H9 (cell line): Measurements from ENCODE around the gene CENPB. TPM values are rescaled to one million over a fixed set of nuclear protein-coding genes. Genes with fewer than 3 reads are reported as not detected.

Source experiments
- DNase-seq: peaks from one replicate; pipeline ENCODE4 v3.0.0-alpha.2; 2017
- H2AFZ ChIP-seq: one replicate; pipeline ENCODE4 v1.6.1; 2013; ENCODE audit warnings: mild to moderate bottlenecking, low read length, control low read depth, moderate library complexity
- H2AK5ac ChIP-seq: 2 replicates; pipeline ENCODE4 v1.6.1; 2013; ENCODE audit warnings: low read length, control low read depth, mixed read lengths; ENCODE audit not compliant: insufficient read length
- H2BK120ac ChIP-seq: one replicate; pipeline ENCODE4 v1.6.1; 2013; ENCODE audit warnings: low read depth, mild to moderate bottlenecking, low read length, control low read depth, inconsistent platforms; ENCODE audit not compliant: poor library complexity, severe bottlenecking
- H2BK12ac ChIP-seq: 2 replicates; pipeline ENCODE4 v1.6.1; 2013; ENCODE audit warnings: low read length, control low read depth, mixed read lengths, low read depth; ENCODE audit not compliant: insufficient read length
- H2BK15ac ChIP-seq: 2 replicates; pipeline ENCODE4 v1.6.1; 2013; ENCODE audit warnings: low read depth, low read length, control low read depth
- H2BK20ac ChIP-seq: one replicate; pipeline ENCODE4 v1.6.1; 2013; ENCODE audit warnings: low read depth, mild to moderate bottlenecking, low read length, control low read depth, inconsistent platforms; ENCODE audit not compliant: poor library complexity, severe bottlenecking
- H2BK5ac ChIP-seq: 2 replicates; pipeline ENCODE4 v1.6.1; 2013; ENCODE audit warnings: low read length, control low read depth, mixed read lengths; ENCODE audit not compliant: insufficient read length
- H3K14ac ChIP-seq: 2 replicates; pipeline ENCODE4 v1.6.1; 2013; ENCODE audit warnings: low read length, control low read depth; ENCODE audit not compliant: insufficient read depth
- H3K18ac ChIP-seq: 2 replicates; pipeline ENCODE4 v1.6.1; 2013; ENCODE audit warnings: low read depth, mild to moderate bottlenecking, mixed read lengths, low read length, control low read depth; ENCODE audit not compliant: insufficient read length
- H3K23ac ChIP-seq: 2 replicates; pipeline ENCODE4 v1.6.1; 2013; ENCODE audit warnings: low read length, control low read depth, mixed read lengths, low read depth; ENCODE audit not compliant: insufficient read length
- H3K23me2 ChIP-seq: 2 replicates; pipeline ENCODE4 v1.6.1; 2013; ENCODE audit warnings: low read depth, mild to moderate bottlenecking, mixed read lengths, low read length, control low read depth; ENCODE audit not compliant: insufficient read length, poor library complexity, severe bottlenecking
- H3K27ac ChIP-seq: 2 replicates; pipeline ENCODE4 v1.5.1; 2013; ENCODE audit warnings: low read length, control low read depth, mixed read lengths, low read depth; ENCODE audit not compliant: insufficient read length
- H3K27me3 ChIP-seq: 2 replicates; pipeline ENCODE4 v1.6.1; 2013; ENCODE audit warnings: low read length, control low read depth, inconsistent platforms; ENCODE audit not compliant: insufficient read depth
- H3K4ac ChIP-seq: 2 replicates; pipeline ENCODE4 v1.6.1; 2013; ENCODE audit warnings: low read depth, mild to moderate bottlenecking, control low read depth, inconsistent platforms, low read length, moderate library complexity
- H3K4me1 ChIP-seq: 2 replicates; pipeline ENCODE4 v1.6.1; 2013; ENCODE audit warnings: low read length, control low read depth, inconsistent platforms; ENCODE audit not compliant: insufficient read depth
- H3K4me2 ChIP-seq: 2 replicates; pipeline ENCODE4 v1.6.1; 2013; ENCODE audit warnings: low read length, control low read depth, mixed read lengths; ENCODE audit not compliant: insufficient read length, insufficient read depth
- H3K56ac ChIP-seq: 2 replicates; pipeline ENCODE4 v1.6.1; 2013; ENCODE audit warnings: low read depth, mild to moderate bottlenecking, mixed read lengths, low read length, control low read depth; ENCODE audit not compliant: insufficient read length
- H3K79me1 ChIP-seq: 2 replicates; pipeline ENCODE4 v1.6.1; 2013; ENCODE audit warnings: low read depth, mild to moderate bottlenecking, moderate library complexity, low read length, control low read depth, inconsistent platforms; ENCODE audit not compliant: insufficient read depth, poor library complexity, severe bottlenecking
- H3K79me2 ChIP-seq: 2 replicates; pipeline ENCODE4 v1.6.1; 2013; ENCODE audit warnings: low read length, control low read depth, inconsistent platforms; ENCODE audit not compliant: insufficient read depth
- H3K9ac ChIP-seq: 2 replicates; pipeline ENCODE4 v1.6.1; 2013; ENCODE audit warnings: low read length, control low read depth, mixed read lengths; ENCODE audit not compliant: insufficient read length; ENCODE audit errors: extremely low read depth
- H3K9me3 ChIP-seq: one replicate; pipeline ENCODE4 v1.6.1; 2013; ENCODE audit warnings: low read depth, low read length, inconsistent platforms; ENCODE audit not compliant: control insufficient read depth
- H3T11ph ChIP-seq: one replicate; pipeline ENCODE4 v1.6.1; 2013; ENCODE audit warnings: mild to moderate bottlenecking, low read length, control low read depth, inconsistent platforms
- H4K20me1 ChIP-seq: one replicate; pipeline ENCODE4 v1.6.1; 2013; ENCODE audit not compliant: control insufficient read depth, insufficient read length, insufficient read depth
- H4K5ac ChIP-seq: 2 replicates; pipeline ENCODE4 v1.6.1; 2013; ENCODE audit warnings: low read depth, mild to moderate bottlenecking, mixed read lengths, low read length, control low read depth; ENCODE audit not compliant: insufficient read length
- H4K8ac ChIP-seq: replicated peaks from 2 replicates; pipeline ENCODE4 v1.6.1; 2013; ENCODE audit warnings: low read length, control low read depth, mixed read lengths, low read depth; ENCODE audit not compliant: insufficient read length
- H4K91ac ChIP-seq: 2 replicates; pipeline ENCODE4 v1.6.1; 2013; ENCODE audit warnings: low read depth, mild to moderate bottlenecking, moderate library complexity, mixed read lengths, low read length, control low read depth; ENCODE audit not compliant: insufficient read length
- H3K27ac Mint-ChIP-seq, 3 experiments: 2 replicates in 2 of 3; 3 replicates in 1 of 3; pipeline ENCODE4 v1.8.0; 2020 to 2021; ENCODE audit warnings: mixed read lengths in 3 of 3, mild to moderate bottlenecking in 1 of 3, moderate library complexity in 1 of 3
- H3K27me3 Mint-ChIP-seq: 2 replicates; pipeline ENCODE4 v1.8.0; 2021; ENCODE audit warnings: low read depth, mild to moderate bottlenecking, moderate library complexity, mixed read lengths
- H3K36me3 Mint-ChIP-seq, 3 experiments: 2 replicates in 2 of 3; 3 replicates in 1 of 3; pipeline ENCODE4 v1.8.0; 2020 to 2021; ENCODE audit warnings: low read depth in 3 of 3, mixed read lengths in 3 of 3; ENCODE audit not compliant: insufficient read depth in 1 of 3
- H3K4me1 Mint-ChIP-seq, 2 experiments: 2 replicates each; pipeline ENCODE4 v1.8.0; 2020; ENCODE audit warnings: mixed read lengths in 2 of 2
- H3K4me3 Mint-ChIP-seq, 2 experiments: 2 replicates in 1 of 2; 3 replicates in 1 of 2; pipeline ENCODE4 v1.8.0; 2020 to 2021; ENCODE audit warnings: mild to moderate bottlenecking in 2 of 2, mixed read lengths in 2 of 2, moderate library complexity in 1 of 2
- H3K9me3 Mint-ChIP-seq, 2 experiments: 2 replicates in 1 of 2; 3 replicates in 1 of 2; pipeline ENCODE4 v1.8.0; 2020; ENCODE audit warnings: mild to moderate bottlenecking in 2 of 2, mixed read lengths in 2 of 2, moderate library complexity in 1 of 2
- WGBS: extraction: QIAGEN DNeasy Blood & Tissue Kit; methylation state at CpG from one replicate; pipeline ENCODE4 v1.1.7; 2013; ENCODE audit warnings: missing lambda C conversion rate, low lambda C conversion rate, mixed read lengths; ENCODE audit not compliant: insufficient read length; ENCODE audit errors: extremely low coverage; 5-methylcytosine and 5-hydroxymethylcytosine counted together
- total RNA-seq: library from RNA; stranded (reverse); gene quantifications from 2 replicates; pipeline ENCODE4 v1.2.1, GENCODE V29; 2021
- TF ChIP-seq, protein P1 (sequence below): fragments of 200-600 bp; sonication (generic); conservative IDR thresholded peaks from 3 replicates; pipeline ENCODE4 v1.8.0; 2021; ENCODE audit warnings: antibody characterized with exemption, mild to moderate bottlenecking

CENPB gene
- total RNA-seq, 1 experiment from 2014 or later = 63.1 TPM

DNA sequence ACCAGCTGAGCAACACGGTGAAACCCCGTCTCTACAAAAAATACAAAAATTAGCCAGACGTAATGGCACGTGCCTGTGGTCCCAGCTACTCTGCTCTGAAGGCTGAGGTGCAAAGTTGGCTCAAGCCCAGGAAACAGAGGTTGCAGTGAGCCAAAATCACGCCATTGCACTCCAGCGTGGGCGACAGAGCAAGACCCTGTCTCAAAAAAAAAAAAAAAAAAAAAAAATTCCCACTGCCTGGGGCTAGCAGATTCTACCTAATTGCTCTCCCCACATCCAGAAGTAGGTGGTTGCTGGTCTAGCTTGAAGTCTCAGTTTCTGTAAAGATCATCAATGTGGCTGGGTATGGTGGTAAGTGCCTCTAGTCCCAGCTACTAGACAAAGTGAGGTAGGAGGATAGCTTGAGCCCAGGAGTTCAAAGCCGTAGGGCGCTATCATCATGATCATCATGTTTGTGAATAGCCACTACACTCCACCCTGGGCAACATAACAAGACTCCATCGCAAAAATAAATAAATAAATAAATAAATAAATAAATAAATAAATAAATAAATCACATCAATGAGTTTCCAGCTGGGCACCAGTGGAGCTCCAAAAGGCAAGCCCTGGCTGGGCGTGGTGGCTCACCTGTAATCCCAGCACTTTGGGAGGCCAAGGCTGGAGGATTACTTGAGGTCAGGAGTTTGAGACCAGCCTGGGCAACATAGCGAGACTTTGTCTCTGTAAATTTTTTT is 27.5 kb upstream of the CENPB start:
- H4K5ac ChIP-seq = no peak overlapping the region
- Mint-ChIP-seq H3K4me1 (peaks cover 15 to 24% of the 10 kb centered on the region in 2 experiments), H3K36me3 (no peaks in the 10 kb centered on the region; a peak in 1 of 7 replicates), H3K27me3 (peaks cover 4% of the 10 kb centered on the region), H3K27ac (no peak overlapping the region), H3K9me3 (no peaks in the 10 kb centered on the region), H3K4me3 (no peak overlapping the region)
- H3K27ac ChIP-seq = no peak overlapping the region
- no peak overlapping the region for H3T11ph ChIP-seq
- no peak overlapping the region for H2BK20ac ChIP-seq
- no peak overlapping the region for H2AFZ ChIP-seq
- no peak overlapping the region for H2BK15ac ChIP-seq
- no peaks in the 10 kb centered on the region for H4K20me1 ChIP-seq
- H3K23me2 ChIP-seq = no peaks in the 10 kb centered on the region
- no peaks in the 10 kb centered on the region; the same call in 1 of the 2 replicates for H3K4me1 ChIP-seq
- no peak overlapping the region for H4K91ac ChIP-seq
- H3K23ac ChIP-seq = no peak overlapping the region
- no peak overlapping the region for H3K18ac ChIP-seq
- H2BK120ac ChIP-seq = no peak overlapping the region
- H3K4me2 ChIP-seq = no peak overlapping the region
- H2BK5ac ChIP-seq = no peak overlapping the region
- no peaks in the 10 kb centered on the region for H3K27me3 ChIP-seq
- no peak overlapping the region for H2BK12ac ChIP-seq
- no peak overlapping the region for H3K56ac ChIP-seq
- no peak overlapping the region for H3K9ac ChIP-seq
- TF ChIP-seq, protein P1, sequence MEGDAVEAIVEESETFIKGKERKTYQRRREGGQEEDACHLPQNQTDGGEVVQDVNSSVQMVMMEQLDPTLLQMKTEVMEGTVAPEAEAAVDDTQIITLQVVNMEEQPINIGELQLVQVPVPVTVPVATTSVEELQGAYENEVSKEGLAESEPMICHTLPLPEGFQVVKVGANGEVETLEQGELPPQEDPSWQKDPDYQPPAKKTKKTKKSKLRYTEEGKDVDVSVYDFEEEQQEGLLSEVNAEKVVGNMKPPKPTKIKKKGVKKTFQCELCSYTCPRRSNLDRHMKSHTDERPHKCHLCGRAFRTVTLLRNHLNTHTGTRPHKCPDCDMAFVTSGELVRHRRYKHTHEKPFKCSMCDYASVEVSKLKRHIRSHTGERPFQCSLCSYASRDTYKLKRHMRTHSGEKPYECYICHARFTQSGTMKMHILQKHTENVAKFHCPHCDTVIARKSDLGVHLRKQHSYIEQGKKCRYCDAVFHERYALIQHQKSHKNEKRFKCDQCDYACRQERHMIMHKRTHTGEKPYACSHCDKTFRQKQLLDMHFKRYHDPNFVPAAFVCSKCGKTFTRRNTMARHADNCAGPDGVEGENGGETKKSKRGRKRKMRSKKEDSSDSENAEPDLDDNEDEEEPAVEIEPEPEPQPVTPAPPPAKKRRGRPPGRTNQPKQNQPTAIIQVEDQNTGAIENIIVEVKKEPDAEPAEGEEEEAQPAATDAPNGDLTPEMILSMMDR = no peak
- no peak overlapping the region for H3K4ac ChIP-seq
- DNase-seq = no peak
- no peak overlapping the region for H4K8ac ChIP-seq
- H3K14ac ChIP-seq = no peak overlapping the region
- H3K79me1 ChIP-seq = no peaks in the 10 kb centered on the region
- no peaks in the 10 kb centered on the region for H3K9me3 ChIP-seq
- no peak overlapping the region for H2AK5ac ChIP-seq
- H3K79me2 ChIP-seq = no peaks in the 10 kb centered on the region
- no CpG with 5 or more reads among the region's 12 CpGs for WGBS
